Fibroblast of lung (primary cell): ENCODE data around the gene CCDC150.

Source experiments
- CTCF ChIP-seq, 2 donors: IDR thresholded peaks in 1 of 2; conservative IDR thresholded peaks in 1 of 2; 1 replicate in 1 of 2; 2 replicates in 1 of 2; pipeline ENCODE4 v1.5.1; 2011 to 2012; ENCODE audit warnings: low read length in 2 of 2, control low read depth in 1 of 2, inconsistent platforms in 1 of 2, low read depth in 1 of 2, mild to moderate bottlenecking in 1 of 2
- EZH2 ChIP-seq: IDR thresholded peaks from 2 replicates; pipeline ENCODE4 v1.5.1; 2012; ENCODE audit warnings: low read length, control low read depth, mild to moderate bottlenecking; ENCODE audit errors: missing control alignments

GRCh38 chr2:196590286-196590685, 49.2 kb upstream of the CCDC150 start:
- no peak for TF ChIP-seq CTCF (conservative IDR thresholded peaks at IDR 0.05 in 1 of 2, IDR thresholded peaks at IDR 0.05 in 1 of 2; ENCODE audit: low read depth in 1 of 2, low read length in 2 of 2)
- TF ChIP-seq EZH2, result no peak
